ENCODE data around the gene SULT1A1.
"Not testable (repeated sequence)": the region's sequence is repeated elsewhere in the genome, so short reads cannot be mapped to it uniquely, and the experiment has no call there.

Gene SULT1A1

GRCh38 chr16:28609631-28610594 lies at the start of gene SULT1A1:
SULT1A1 (minus strand) TSS chr16:28610044; CDS start chr16:28608855, 1,189 bp downstream.
- DNase-seq: no peak

- DNase-seq: not testable (repeated sequence)
These were observed 30.1 kb upstream of the SULT1A1 start for GRCh38 chr16:28639959-28640358.

- not testable (repeated sequence) for DNase-seq
These were observed 28.5 kb upstream of the SULT1A1 start for GRCh38 chr16:28638359-28638758.

- DNase-seq: not testable (repeated sequence)
These were observed 27.9 kb upstream of the SULT1A1 start, which contains the start of gene NPIPB8 for GRCh38 chr16:28637765-28638164. NPIPB8 (plus strand) TSS chr16:28638065; CDS start chr16:28638361, 296 bp downstream.

- not testable (repeated sequence) for DNase-seq
These were observed 26.4 kb upstream of the SULT1A1 start for GRCh38 chr16:28636093-28636823.

- not testable (repeated sequence) for DNase-seq
These were observed 21.1 kb upstream of the SULT1A1 start for GRCh38 chr16:28630905-28631304.

GRCh38 chr16:28623172-28623711 lies 13.4 kb upstream of the SULT1A1 start:
- DNase-seq: peak; percentile 63

- DNase-seq: not testable (repeated sequence)
These were observed 12.8 kb upstream of the SULT1A1 start for GRCh38 chr16:28622532-28623171.

- no peak for DNase-seq
These were observed 11.8 kb upstream of the SULT1A1 start for GRCh38 chr16:28621481-28622155.

GRCh38 chr16:28620316-28620715 lies 10.5 kb upstream of the SULT1A1 start:
- not testable (repeated sequence) for DNase-seq

GRCh38 chr16:28617874-28618273 lies 8.0 kb upstream of the SULT1A1 start:
- no peak for DNase-seq

GRCh38 chr16:28616636-28617035 lies 6.8 kb upstream of the SULT1A1 start:
- DNase-seq: no peak

- not testable (repeated sequence) for DNase-seq
These were observed 6.4 kb upstream of the SULT1A1 start for GRCh38 chr16:28616224-28616577.

GRCh38 chr16:28615486-28616223 lies 5.8 kb upstream of the SULT1A1 start:
- not testable (repeated sequence) for DNase-seq

- DNase-seq: not testable (repeated sequence)
These were observed 4.7 kb upstream of the SULT1A1 start for GRCh38 chr16:28614561-28614960.

GRCh38 chr16:28613912-28614311 lies 4.1 kb upstream of the SULT1A1 start:
- not testable (repeated sequence) for DNase-seq

GRCh38 chr16:28612359-28613280 lies 2.8 kb upstream of the SULT1A1 start:
- DNase-seq: not testable (repeated sequence)

- DNase-seq: no peak
These were observed 849 bp upstream of the SULT1A1 start for GRCh38 chr16:28610595-28611191.

GRCh38 chr16:28608867-28609596 lies 812 bp downstream of the SULT1A1 start:
- DNase-seq: not testable (repeated sequence)

Measured in activated CD8-positive, alpha-beta memory T cell treated with anti-CD3 and anti-CD28 coated beads, Interleukin-2, amount 50 U/mL, for 4 hours (primary cell).